DND-41 (cell line): ENCODE measurements around the gene ETV1.

Experiments used
- EZH2 ChIP-seq: IDR thresholded peaks from 3 replicates; pipeline ENCODE4 v1.6.1; 2012; ENCODE audit warnings: borderline replicate concordance, low read depth, mild to moderate bottlenecking, moderate library complexity, low read length, inconsistent platforms; ENCODE audit not compliant: severe bottlenecking
- TF ChIP-seq, protein P1 (sequence below): IDR thresholded peaks from 2 replicates; pipeline ENCODE4 v1.5.1; 2012; ENCODE audit warnings: borderline replicate concordance, low read length, moderate library complexity, mild to moderate bottlenecking; ENCODE audit not compliant: poor library complexity, severe bottlenecking; ENCODE audit errors: extremely low read depth

DNA sequence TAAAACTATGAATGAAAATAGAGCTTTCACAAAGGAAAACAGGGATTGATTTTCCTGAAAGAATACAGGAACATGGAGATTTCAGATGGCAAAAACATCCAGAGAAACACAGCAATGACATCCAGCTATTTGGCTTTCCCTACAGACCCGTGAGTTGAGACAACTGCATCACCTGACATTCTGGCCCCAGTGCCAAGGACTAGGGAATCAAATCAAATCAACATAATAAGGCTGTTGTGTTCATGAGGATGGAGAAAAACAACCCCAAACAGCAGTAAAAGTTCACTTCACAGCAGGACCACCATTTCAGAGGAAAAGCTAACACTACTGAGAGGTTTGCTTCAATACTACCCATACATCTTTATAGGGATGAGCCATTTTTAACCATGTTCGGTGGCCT is 25.5 kb downstream of the ETV1 start:
- TF ChIP-seq, protein P1, sequence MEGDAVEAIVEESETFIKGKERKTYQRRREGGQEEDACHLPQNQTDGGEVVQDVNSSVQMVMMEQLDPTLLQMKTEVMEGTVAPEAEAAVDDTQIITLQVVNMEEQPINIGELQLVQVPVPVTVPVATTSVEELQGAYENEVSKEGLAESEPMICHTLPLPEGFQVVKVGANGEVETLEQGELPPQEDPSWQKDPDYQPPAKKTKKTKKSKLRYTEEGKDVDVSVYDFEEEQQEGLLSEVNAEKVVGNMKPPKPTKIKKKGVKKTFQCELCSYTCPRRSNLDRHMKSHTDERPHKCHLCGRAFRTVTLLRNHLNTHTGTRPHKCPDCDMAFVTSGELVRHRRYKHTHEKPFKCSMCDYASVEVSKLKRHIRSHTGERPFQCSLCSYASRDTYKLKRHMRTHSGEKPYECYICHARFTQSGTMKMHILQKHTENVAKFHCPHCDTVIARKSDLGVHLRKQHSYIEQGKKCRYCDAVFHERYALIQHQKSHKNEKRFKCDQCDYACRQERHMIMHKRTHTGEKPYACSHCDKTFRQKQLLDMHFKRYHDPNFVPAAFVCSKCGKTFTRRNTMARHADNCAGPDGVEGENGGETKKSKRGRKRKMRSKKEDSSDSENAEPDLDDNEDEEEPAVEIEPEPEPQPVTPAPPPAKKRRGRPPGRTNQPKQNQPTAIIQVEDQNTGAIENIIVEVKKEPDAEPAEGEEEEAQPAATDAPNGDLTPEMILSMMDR = no peak
- no peak for TF ChIP-seq EZH2
